ENCODE measurements around the gene DENND1A.

DENND1A gene

GRCh38 chr9:123959787-123960186 lies 29.9 kb upstream of the DENND1A start:
- Mint-ChIP-seq H3K4me3 (no peak overlapping the region), H3K36me3 (ENCODE audit: low read depth) (no peaks in the 10 kb centered on the region), H3K9me3 (no peaks in the 10 kb centered on the region), H3K27ac (no peak overlapping the region), H3K27me3 (ENCODE audit: low read depth, poor library complexity) (peaks cover 17% of the 10 kb centered on the region), H3K4me1 (peaks cover 8% of the 10 kb centered on the region)
- TF ChIP-seq CTCF (IDR thresholded peaks at IDR 0.05), result no peak
- DNase-seq, result no peak

- Mint-ChIP-seq H3K9me3 (no peaks in the 10 kb centered on the region), H3K4me3 (no peak overlapping the region), H3K36me3 (ENCODE audit: low read depth) (no peaks in the 10 kb centered on the region), H3K27me3 (ENCODE audit: low read depth, poor library complexity) (peaks cover 21% of the 10 kb centered on the region), H3K4me1 (peaks cover 22% of the 10 kb centered on the region), H3K27ac (no peak overlapping the region)
- DNase-seq, result no peak
- TF ChIP-seq CTCF (IDR thresholded peaks at IDR 0.05), result no peak
Observed at GRCh38 chr9:123957731-123958130, 27.8 kb upstream of the DENND1A start.

- no peak for TF ChIP-seq CTCF (IDR thresholded peaks at IDR 0.05)
- no peak overlapping the region for H3K27ac Mint-ChIP-seq
- no peak overlapping the region for H3K4me3 Mint-ChIP-seq
- DNase-seq, result no peak
- no peaks in the 10 kb centered on the region for H3K36me3 Mint-ChIP-seq (ENCODE audit: low read depth)
- H3K27me3 Mint-ChIP-seq (ENCODE audit: low read depth, poor library complexity), result peaks cover 25% of the 10 kb centered on the region
- H3K4me1 Mint-ChIP-seq, result peaks cover 23% of the 10 kb centered on the region
- no peaks in the 10 kb centered on the region for H3K9me3 Mint-ChIP-seq
Observed at GRCh38 chr9:123957168-123957721, 27.3 kb upstream of the DENND1A start.

GRCh38 chr9:123955637-123956036 lies 25.7 kb upstream of the DENND1A start:
- Mint-ChIP-seq H3K27ac (no peak overlapping the region), H3K4me1 (peaks cover 19% of the 10 kb centered on the region), H3K9me3 (peaks cover 5% of the 10 kb centered on the region), H3K4me3 (no peak overlapping the region), H3K36me3 (ENCODE audit: low read depth) (no peaks in the 10 kb centered on the region), H3K27me3 (ENCODE audit: low read depth, poor library complexity) (peaks cover 27% of the 10 kb centered on the region)
- no peak for TF ChIP-seq CTCF (IDR thresholded peaks at IDR 0.05)
- no peak for DNase-seq

GRCh38 chr9:123954518-123955280 lies 24.8 kb upstream of the DENND1A start:
- Mint-ChIP-seq H3K27me3 (ENCODE audit: low read depth, poor library complexity) (peaks cover 26% of the 10 kb centered on the region), H3K36me3 (ENCODE audit: low read depth) (no peaks in the 10 kb centered on the region), H3K27ac (no peak overlapping the region), H3K9me3 (peaks cover 5% of the 10 kb centered on the region), H3K4me1 (peaks cover 19% of the 10 kb centered on the region), H3K4me3 (no peak overlapping the region)
- TF ChIP-seq CTCF (IDR thresholded peaks at IDR 0.05), result no peak
- DNase-seq, result no peak
